PC-9 (cell line): Measurements from ENCODE around the gene KCNK7. TPM values are rescaled to one million over a fixed set of nuclear protein-coding genes. Genes with fewer than 3 reads are reported as not detected.
"Not testable (repeated sequence)": the region's sequence is repeated elsewhere in the genome, so short reads cannot be mapped to it uniquely, and the experiment has no call there.

Experiments used
- BruUV-seq: library from RNA; stranded (reverse); fragments of 400-500 nt; replicated peaks from 2 replicates; lab custom pipeline; 2021; lab: Mats Ljungman, UMichigan
- CTCF ChIA-PET: fragments of 300-600 bp; sonication (Branson Sonifier 250); formaldehyde crosslinking; loops from one replicate; lab custom pipeline; 2022; ENCODE audit warnings: antibody characterized with exemption; lab: Charles Lee
- POLR2A ChIA-PET: fragments of 300-600 bp; sonication (Branson Sonifier 250); formaldehyde crosslinking; loops from one replicate; lab custom pipeline; 2022; ENCODE audit warnings: antibody characterized with exemption; ENCODE audit not compliant: unreplicated experiment; lab: Charles Lee
- DNase-seq, 2 experiments: peaks; one replicate each; pipeline versions ENCODE4 v3.0.0 to v3.0.0-alpha.2; 2015 to 2022; ENCODE audit warnings: mixed read lengths in 1 of 2
- H2AFZ ChIP-seq: fragments of 200-600 bp; sonication (generic); 2 replicates; pipeline ENCODE4 v1.8.1; 2017; ENCODE audit warnings: antibody characterized with exemption
- H3F3A ChIP-seq: fragments of 200-600 bp; sonication (generic); 2 replicates; pipeline ENCODE4 v1.8.1; 2017; ENCODE audit warnings: antibody characterized with exemption, mild to moderate bottlenecking, low read depth; ENCODE audit not compliant: insufficient read depth
- H3K27ac ChIP-seq: fragments of 200-600 bp; sonication (generic); 2 replicates; pipeline ENCODE4 v1.6.1; 2016; ENCODE audit warnings: mixed run types
- H3K27me3 ChIP-seq: fragments of 200-600 bp; sonication (generic); 2 replicates; pipeline ENCODE4 v1.6.1; 2016; ENCODE audit warnings: low read depth, mixed run types; ENCODE audit not compliant: insufficient read depth
- H3K36me3 ChIP-seq: fragments of 200-600 bp; sonication (generic); 2 replicates; pipeline ENCODE4 v1.6.1; 2016; ENCODE audit warnings: low read depth, mixed run types
- H3K4me1 ChIP-seq: fragments of 200-600 bp; sonication (generic); replicated peaks from 2 replicates; pipeline ENCODE4 v1.6.1; 2016; ENCODE audit warnings: mixed run types; ENCODE audit not compliant: insufficient read depth
- H3K4me2 ChIP-seq: fragments of 200-600 bp; sonication (generic); 2 replicates; pipeline ENCODE4 v1.6.1; 2017; ENCODE audit warnings: mixed run types
- H3K4me3 ChIP-seq: fragments of 200-600 bp; sonication (generic); 2 replicates; pipeline ENCODE4 v1.6.1; 2016; ENCODE audit warnings: mixed run types
- H3K79me2 ChIP-seq: fragments of 200-600 bp; sonication (generic); 2 replicates; pipeline ENCODE4 v1.6.1; 2017; ENCODE audit warnings: low read depth, mixed run types
- H3K9me2 ChIP-seq: fragments of 200-600 bp; sonication (generic); 2 replicates; pipeline ENCODE4 v1.8.1; 2017; ENCODE audit warnings: mild to moderate bottlenecking; ENCODE audit not compliant: insufficient read depth
- H3K9me3 ChIP-seq: fragments of 200-600 bp; sonication (generic); 2 replicates; pipeline ENCODE4 v1.8.1; 2016; ENCODE audit warnings: low read depth; ENCODE audit not compliant: insufficient read depth
- H4K20me1 ChIP-seq: fragments of 200-600 bp; sonication (generic); 2 replicates; pipeline ENCODE4 v1.8.1; 2017; ENCODE audit not compliant: insufficient read depth
- EZH2 ChIP-seq: fragments of 200-600 bp; sonication (generic); IDR thresholded peaks from 2 replicates; pipeline ENCODE4 v1.8.0; 2017; ENCODE audit warnings: antibody characterized with exemption, low read depth
- intact Hi-C: fragments of 100-400 bp; cut with micrococcal nuclease; formaldehyde crosslinking; loops from one replicate; pipeline ENCODE4 v1.10.0; 2022; ENCODE audit not compliant: unreplicated experiment
- total RNA-seq: library from RNA; stranded (reverse); gene quantifications from 2 replicates; pipeline ENCODE4 v1.2.3, GENCODE V29; 2021
- TF ChIP-seq, protein P1 (sequence below): fragments of 200-600 bp; sonication (generic); conservative IDR thresholded peaks from 2 replicates; pipeline ENCODE4 v1.6.1; 2017; ENCODE audit warnings: mixed run types, antibody characterized with exemption, mild to moderate bottlenecking, moderate library complexity

Gene KCNK7
- total RNA-seq, 1 experiment from 2014 or later, result not detected

- H3K27me3 ChIP-seq, result no peaks in the 10 kb centered on the region
- H3K4me1 ChIP-seq, result peaks cover 35% of the 10 kb centered on the region
- no peaks in the 10 kb centered on the region for H4K20me1 ChIP-seq
- H3K36me3 ChIP-seq, result peaks cover 5% of the 10 kb centered on the region; the same call in 1 of the 2 replicates
- H2AFZ ChIP-seq, result no peak overlapping the region
- no peak for DNase-seq
- no TSS peak for BruUV-seq
- H3F3A ChIP-seq, result peaks cover 61% of the 10 kb centered on the region
- ChIA-PET POLR2A (interaction anchor here (0.5 to 0.9 kb wide), 6 partner anchors 9 to 145 kb away, joined by 3 to 19 read pairs (median 4); no protein-coding TSS in a partner anchor), CTCF (no interaction called here)
- H3K4me3 ChIP-seq, result no peak overlapping the region
- peak overlapping the region; percentile 28; the same call in 1 of the 2 replicates for H3K27ac ChIP-seq
- H3K9me2 ChIP-seq, result no peaks in the 10 kb centered on the region
- TF ChIP-seq, protein P1, sequence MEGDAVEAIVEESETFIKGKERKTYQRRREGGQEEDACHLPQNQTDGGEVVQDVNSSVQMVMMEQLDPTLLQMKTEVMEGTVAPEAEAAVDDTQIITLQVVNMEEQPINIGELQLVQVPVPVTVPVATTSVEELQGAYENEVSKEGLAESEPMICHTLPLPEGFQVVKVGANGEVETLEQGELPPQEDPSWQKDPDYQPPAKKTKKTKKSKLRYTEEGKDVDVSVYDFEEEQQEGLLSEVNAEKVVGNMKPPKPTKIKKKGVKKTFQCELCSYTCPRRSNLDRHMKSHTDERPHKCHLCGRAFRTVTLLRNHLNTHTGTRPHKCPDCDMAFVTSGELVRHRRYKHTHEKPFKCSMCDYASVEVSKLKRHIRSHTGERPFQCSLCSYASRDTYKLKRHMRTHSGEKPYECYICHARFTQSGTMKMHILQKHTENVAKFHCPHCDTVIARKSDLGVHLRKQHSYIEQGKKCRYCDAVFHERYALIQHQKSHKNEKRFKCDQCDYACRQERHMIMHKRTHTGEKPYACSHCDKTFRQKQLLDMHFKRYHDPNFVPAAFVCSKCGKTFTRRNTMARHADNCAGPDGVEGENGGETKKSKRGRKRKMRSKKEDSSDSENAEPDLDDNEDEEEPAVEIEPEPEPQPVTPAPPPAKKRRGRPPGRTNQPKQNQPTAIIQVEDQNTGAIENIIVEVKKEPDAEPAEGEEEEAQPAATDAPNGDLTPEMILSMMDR, result no peak
- TF ChIP-seq EZH2, result no peak
- H3K79me2 ChIP-seq, result peaks cover 41% of the 10 kb centered on the region
- no peaks in the 10 kb centered on the region for H3K9me3 ChIP-seq
- H3K4me2 ChIP-seq, result 0 out of 2 replicates have a peak overlapping the region, but pooled peaks have one; percentile 10
- intact Hi-C loops, result no loop called here
These were observed 29.8 kb downstream of the KCNK7 start for GRCh38 chr11:65565624-65566453.

DNA sequence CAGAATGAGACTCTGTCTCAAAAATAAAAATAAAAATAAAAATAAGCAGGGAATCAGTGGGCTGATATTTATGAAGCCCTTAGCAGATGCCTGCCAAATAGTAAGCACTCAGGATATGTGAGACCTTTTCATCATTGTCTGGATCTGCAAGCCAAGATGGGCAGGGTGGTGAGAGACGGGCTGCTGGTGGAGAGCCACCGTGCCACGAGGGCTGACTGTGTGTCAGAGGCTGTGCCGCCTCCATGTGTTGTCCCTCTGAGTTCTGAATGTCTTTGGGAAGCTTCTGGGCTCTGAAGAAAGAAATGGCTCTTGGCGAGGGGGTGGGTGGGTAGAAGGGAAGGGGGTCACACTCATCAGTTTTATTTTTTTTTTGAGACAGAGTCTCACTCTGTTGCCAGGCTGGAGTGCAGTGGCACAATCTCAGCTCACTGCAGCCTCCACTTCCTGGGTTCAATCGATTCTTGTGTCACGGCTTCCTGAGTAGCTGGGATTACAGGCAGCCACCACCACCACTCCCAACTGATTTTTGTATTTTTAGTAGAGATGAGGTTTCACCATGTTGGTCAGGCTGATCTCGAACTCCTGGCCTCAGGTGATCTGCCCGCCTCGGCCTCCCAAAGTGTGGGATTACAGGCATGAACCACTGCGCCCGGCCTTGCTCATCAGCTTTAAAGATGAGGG, 30.6 kb downstream of the KCNK7 start:
- H3K4me2 ChIP-seq, H2AFZ ChIP-seq, H3K36me3 ChIP-seq, H4K20me1 ChIP-seq, DNase-seq, intact Hi-C loops, CTCF ChIA-PET, H3K27me3 ChIP-seq, H3K9me3 ChIP-seq, H3K4me3 ChIP-seq, H3K9me2 ChIP-seq, BruUV-seq: not testable (repeated sequence)
- Histone ChIP-seq H3K4me1 (peaks cover 44% of the 10 kb centered on the region), H3F3A (peaks cover 65% of the 10 kb centered on the region), H3K27ac (peak overlapping the region; percentile 28; the same call in 1 of the 2 replicates), H3K79me2 (peaks cover 36% of the 10 kb centered on the region)
- POLR2A ChIA-PET, result interaction anchor here (0.7 to 0.9 kb wide), 2 partner anchors 11 to 14 kb away, joined by 4 to 19 read pairs; no protein-coding TSS in a partner anchor

DNA sequence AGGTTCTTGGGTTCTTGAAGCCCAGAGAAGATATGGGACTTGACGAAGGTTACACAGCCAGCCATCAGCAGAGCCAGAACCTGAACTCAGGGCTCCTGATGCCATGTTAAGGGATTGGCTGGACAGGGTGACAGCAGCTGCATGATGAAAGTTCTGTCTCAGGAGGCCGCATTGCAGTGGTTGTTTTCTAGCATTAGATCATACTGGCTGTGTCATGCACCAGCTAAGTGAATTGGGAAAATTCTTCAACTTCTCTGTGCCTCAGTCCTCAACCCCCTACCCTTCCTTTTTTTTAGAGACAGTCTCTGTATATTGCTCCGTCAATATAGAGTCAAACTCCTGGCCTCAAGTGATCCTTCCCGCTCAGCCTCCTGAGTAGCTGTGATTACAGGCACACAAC, 32.0 kb downstream of the KCNK7 start:
- peaks cover 34% of the 10 kb centered on the region for H3K79me2 ChIP-seq
- no TSS peak for BruUV-seq
- H3K36me3 ChIP-seq, result peaks cover 5% of the 10 kb centered on the region; the same call in 1 of the 2 replicates
- no peaks in the 10 kb centered on the region for H3K9me2 ChIP-seq
- H4K20me1 ChIP-seq, result no peaks in the 10 kb centered on the region
- no peak overlapping the region for H3K27ac ChIP-seq
- no peak overlapping the region for H2AFZ ChIP-seq
- no peak for DNase-seq
- H3F3A ChIP-seq, result peaks cover 67% of the 10 kb centered on the region
- POLR2A ChIA-PET, result no interaction called here
- intact Hi-C loops, result no loop called here
- TF ChIP-seq, protein P1, result no peak
- TF ChIP-seq EZH2, result no peak
- no peak overlapping the region for H3K4me3 ChIP-seq
- no peaks in the 10 kb centered on the region for H3K9me3 ChIP-seq
- H3K4me2 ChIP-seq, result no peak overlapping the region
- CTCF ChIA-PET, result no interaction called here
- H3K4me1 ChIP-seq, result peaks cover 54% of the 10 kb centered on the region
- H3K27me3 ChIP-seq, result no peaks in the 10 kb centered on the region
